AG08396 (cell line): Measurements from ENCODE around the gene GPSM1.
"Not testable (repeated sequence)": the region's sequence is repeated elsewhere in the genome, so short reads cannot be mapped to it uniquely, and the experiment has no call there.

Source experiments
- DNase-seq: peaks from one replicate; pipeline ENCODE4 v3.0.0; 2012; ENCODE audit warnings: low spot score, mixed read lengths

GPSM1 gene

GRCh38 chr9:136343884-136344269, 16.5 kb downstream of the GPSM1 start:
- DNase-seq: no peak

- DNase-seq: no peak
Observed at GRCh38 chr9:136344544-136345280, 17.4 kb downstream of the GPSM1 start.

- DNase-seq: peak; percentile 77
Observed at GRCh38 chr9:136345281-136346156, 18.2 kb downstream of the GPSM1 start.

- no peak for DNase-seq
Observed at GRCh38 chr9:136346157-136346481, 18.8 kb downstream of the GPSM1 start.

- no peak for DNase-seq
Observed at GRCh38 chr9:136346927-136347465, 19.7 kb downstream of the GPSM1 start.

GRCh38 chr9:136347472-136348256, 20.3 kb downstream of the GPSM1 start:
- DNase-seq: no peak

GRCh38 chr9:136348691-136349090, 21.4 kb downstream of the GPSM1 start:
- DNase-seq: no peak

GRCh38 chr9:136349546-136349945, 22.2 kb downstream of the GPSM1 start:
- no peak for DNase-seq

GRCh38 chr9:136351252-136351800, 24.0 kb downstream of the GPSM1 start:
- no peak for DNase-seq

- DNase-seq: not testable (repeated sequence)
Observed at GRCh38 chr9:136351868-136352267, 24.5 kb downstream of the GPSM1 start.

- no peak for DNase-seq
Observed at GRCh38 chr9:136352682-136353081, 25.3 kb downstream of the GPSM1 start.

- no peak for DNase-seq
Observed at GRCh38 chr9:136353088-136353487, 25.7 kb downstream of the GPSM1 start.

- no peak for DNase-seq
Observed at GRCh38 chr9:136353757-136354488, 26.6 kb downstream of the GPSM1 start.

GRCh38 chr9:136354592-136355085, 27.3 kb downstream of the GPSM1 start:
- peak; percentile 63 for DNase-seq

- DNase-seq: no peak
Observed at GRCh38 chr9:136355616-136356557, 28.5 kb downstream of the GPSM1 start.

GRCh38 chr9:136357202-136357725, 29.9 kb downstream of the GPSM1 start:
- no peak for DNase-seq

GRCh38 chr9:136358016-136358415, 30.7 kb downstream of the GPSM1 start:
- no peak for DNase-seq

- DNase-seq: no peak
Observed at GRCh38 chr9:136358888-136359287, 31.5 kb downstream of the GPSM1 start.
